Hepatocyte (in vitro differentiated cells): ENCODE measurements around the gene SAMD1.

Source experiments
- EZH2 ChIP-seq: fragments of 200-600 bp; sonication (generic); IDR thresholded peaks from 2 replicates; pipeline ENCODE4 v1.6.1; 2016; ENCODE audit warnings: antibody characterized with exemption, mild to moderate bottlenecking, borderline replicate concordance
- EZH2phosphoT487 ChIP-seq: fragments of 200-600 bp; sonication (generic); IDR thresholded peaks from one replicate; pipeline ENCODE4 v1.6.1; 2018; ENCODE audit warnings: antibody characterized with exemption, mild to moderate bottlenecking, low read depth, moderate library complexity; ENCODE audit not compliant: unreplicated experiment, severe bottlenecking
- TF ChIP-seq, protein P1 (sequence below): fragments of 200-600 bp; sonication (generic); IDR thresholded peaks from 2 replicates; pipeline ENCODE4 v1.5.1; 2016; ENCODE audit warnings: antibody characterized with exemption, mild to moderate bottlenecking; ENCODE audit not compliant: poor library complexity

DNA sequence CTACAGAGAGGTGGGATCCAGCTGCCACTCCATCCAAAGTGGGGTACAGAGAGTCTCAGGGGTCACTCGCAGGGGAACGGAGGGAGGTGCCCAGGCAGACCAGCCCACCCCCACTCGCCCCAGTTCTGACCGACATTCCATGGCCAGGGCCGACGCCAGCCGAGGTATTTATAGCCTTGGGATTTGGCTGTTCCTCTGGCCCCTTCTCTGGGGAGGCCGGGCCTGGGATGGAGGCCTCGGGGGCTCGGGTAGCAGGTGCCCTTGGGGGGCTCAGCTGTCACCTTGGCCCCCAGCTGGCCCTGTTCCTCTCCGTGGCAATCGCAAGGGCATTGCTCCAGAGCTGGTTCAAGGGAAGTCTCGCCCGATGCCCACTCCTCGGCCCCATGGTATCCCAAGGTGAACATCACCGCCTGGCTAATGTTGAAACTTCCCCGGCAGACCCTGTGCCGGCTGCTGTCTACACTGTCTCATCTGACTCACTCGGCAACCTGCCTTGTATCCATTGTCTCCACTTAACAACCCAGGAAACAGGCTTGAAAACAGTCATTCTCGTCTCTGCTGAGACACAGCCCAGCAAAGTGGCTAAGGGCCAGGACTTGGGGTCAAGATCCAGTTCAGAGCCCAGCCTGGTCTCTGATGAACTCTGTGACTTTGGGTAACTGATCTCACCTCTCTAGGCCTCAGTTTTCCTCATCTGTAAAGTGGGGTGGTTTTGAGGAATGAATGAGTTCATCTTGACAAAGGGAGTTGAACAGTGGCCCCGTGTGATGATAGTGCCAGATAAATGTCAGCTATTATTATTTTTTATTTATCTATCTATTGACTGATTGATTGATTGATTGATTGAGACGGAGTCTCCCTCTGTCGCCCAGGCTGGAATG lies 17.3 kb upstream of the SAMD1 start:
- TF ChIP-seq EZH2phosphoT487 (no peak), EZH2 (no peak)
- TF ChIP-seq, protein P1, sequence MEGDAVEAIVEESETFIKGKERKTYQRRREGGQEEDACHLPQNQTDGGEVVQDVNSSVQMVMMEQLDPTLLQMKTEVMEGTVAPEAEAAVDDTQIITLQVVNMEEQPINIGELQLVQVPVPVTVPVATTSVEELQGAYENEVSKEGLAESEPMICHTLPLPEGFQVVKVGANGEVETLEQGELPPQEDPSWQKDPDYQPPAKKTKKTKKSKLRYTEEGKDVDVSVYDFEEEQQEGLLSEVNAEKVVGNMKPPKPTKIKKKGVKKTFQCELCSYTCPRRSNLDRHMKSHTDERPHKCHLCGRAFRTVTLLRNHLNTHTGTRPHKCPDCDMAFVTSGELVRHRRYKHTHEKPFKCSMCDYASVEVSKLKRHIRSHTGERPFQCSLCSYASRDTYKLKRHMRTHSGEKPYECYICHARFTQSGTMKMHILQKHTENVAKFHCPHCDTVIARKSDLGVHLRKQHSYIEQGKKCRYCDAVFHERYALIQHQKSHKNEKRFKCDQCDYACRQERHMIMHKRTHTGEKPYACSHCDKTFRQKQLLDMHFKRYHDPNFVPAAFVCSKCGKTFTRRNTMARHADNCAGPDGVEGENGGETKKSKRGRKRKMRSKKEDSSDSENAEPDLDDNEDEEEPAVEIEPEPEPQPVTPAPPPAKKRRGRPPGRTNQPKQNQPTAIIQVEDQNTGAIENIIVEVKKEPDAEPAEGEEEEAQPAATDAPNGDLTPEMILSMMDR: no peak
